OCI-LY3 (cell line): ENCODE data around the gene ALDOC.

Experiments
- H2AFZ ChIP-seq: fragments of 200-600, 300-600 bp; shearing (Covaris generic); 2 replicates; pipeline ENCODE4 v1.6.0; 2014; ENCODE audit warnings: antibody characterized with exemption, low read depth, low read length
- H3K27ac ChIP-seq: fragments of 200-600, 300-600 bp; sonication (generic); 2 replicates; pipeline ENCODE4 v1.5.1; 2014; ENCODE audit warnings: mild to moderate bottlenecking, low read length, moderate library complexity, mixed read lengths
- H3K27me3 ChIP-seq: fragments of 200-600, 300-600 bp; sonication (generic); 2 replicates; pipeline ENCODE4 v1.6.1; 2014; ENCODE audit warnings: low read depth, low read length, mixed read lengths
- H3K36me3 ChIP-seq: fragments of 200-600, 300-600 bp; sonication (generic); replicated peaks from 2 replicates; pipeline ENCODE3; 2014; ENCODE audit warnings: low read depth, low read length, mixed read lengths
- H3K4me1 ChIP-seq: fragments of 300-600, 200-600 bp; sonication (generic); 2 replicates; pipeline ENCODE4 v1.6.1; 2014; ENCODE audit warnings: low read length, mixed read lengths
- H3K4me2 ChIP-seq: fragments of 200-600, 300-600 bp; sonication (generic); 2 replicates; pipeline ENCODE4 v1.6.1; 2014; ENCODE audit warnings: low read length, mixed read lengths
- H3K4me3 ChIP-seq: fragments of 300-600, 200-600 bp; sonication (generic); 2 replicates; pipeline ENCODE4 v1.5.1; 2014; ENCODE audit warnings: antibody characterized with exemption, mild to moderate bottlenecking, low read length, moderate library complexity
- H3K79me2 ChIP-seq: fragments of 300-600, 200-600 bp; shearing (Covaris generic); 2 replicates; pipeline ENCODE4 v1.6.1; 2014; ENCODE audit warnings: mild to moderate bottlenecking, low read length, mixed read lengths
- H3K9ac ChIP-seq: fragments of 300-600, 200-600 bp; shearing (Covaris generic); 2 replicates; pipeline ENCODE4 v1.6.0; 2014; ENCODE audit warnings: mild to moderate bottlenecking, low read length, moderate library complexity
- H3K9me3 ChIP-seq: fragments of 200-600, 300-600 bp; shearing (Covaris generic); 2 replicates; pipeline ENCODE4 v1.6.1; 2014; ENCODE audit warnings: low read length, mixed read lengths; ENCODE audit not compliant: insufficient read depth
- H4K20me1 ChIP-seq: fragments of 200-600, 300-600 bp; sonication (generic); 2 replicates; pipeline ENCODE4 v1.6.1; 2016; ENCODE audit warnings: low read length, mixed read lengths; ENCODE audit not compliant: insufficient read depth
- EZH2phosphoT487 ChIP-seq: fragments of 200-600 bp; shearing (Covaris generic); IDR thresholded peaks from 2 replicates; pipeline ENCODE4 v1.6.1; 2018; ENCODE audit warnings: antibody characterized with exemption, mixed run types, low read depth
- TF ChIP-seq, protein P1 (sequence below): fragments of 200-600, 300-600 bp; sonication (generic); IDR thresholded peaks from 2 replicates; pipeline ENCODE4 v1.5.1; 2014; ENCODE audit warnings: antibody characterized with exemption, low read length, low read depth

The ALDOC gene

GRCh38 chr17:28537219-28537610 lies 39.5 kb downstream of the ALDOC start:
- peaks cover 21% of the 10 kb centered on the region for H3K4me1 ChIP-seq
- no peak overlapping the region for H2AFZ ChIP-seq
- no peak overlapping the region for H3K27ac ChIP-seq
- H3K79me2 ChIP-seq = no peaks in the 10 kb centered on the region
- H3K36me3 ChIP-seq = no peaks in the 10 kb centered on the region
- H3K9me3 ChIP-seq = no peaks in the 10 kb centered on the region
- H3K4me3 ChIP-seq = no peak overlapping the region
- H3K4me2 ChIP-seq = no peak overlapping the region
- H3K9ac ChIP-seq = no peak overlapping the region
- no peaks in the 10 kb centered on the region for H4K20me1 ChIP-seq
- TF ChIP-seq EZH2phosphoT487 = no peak
- TF ChIP-seq, protein P1, sequence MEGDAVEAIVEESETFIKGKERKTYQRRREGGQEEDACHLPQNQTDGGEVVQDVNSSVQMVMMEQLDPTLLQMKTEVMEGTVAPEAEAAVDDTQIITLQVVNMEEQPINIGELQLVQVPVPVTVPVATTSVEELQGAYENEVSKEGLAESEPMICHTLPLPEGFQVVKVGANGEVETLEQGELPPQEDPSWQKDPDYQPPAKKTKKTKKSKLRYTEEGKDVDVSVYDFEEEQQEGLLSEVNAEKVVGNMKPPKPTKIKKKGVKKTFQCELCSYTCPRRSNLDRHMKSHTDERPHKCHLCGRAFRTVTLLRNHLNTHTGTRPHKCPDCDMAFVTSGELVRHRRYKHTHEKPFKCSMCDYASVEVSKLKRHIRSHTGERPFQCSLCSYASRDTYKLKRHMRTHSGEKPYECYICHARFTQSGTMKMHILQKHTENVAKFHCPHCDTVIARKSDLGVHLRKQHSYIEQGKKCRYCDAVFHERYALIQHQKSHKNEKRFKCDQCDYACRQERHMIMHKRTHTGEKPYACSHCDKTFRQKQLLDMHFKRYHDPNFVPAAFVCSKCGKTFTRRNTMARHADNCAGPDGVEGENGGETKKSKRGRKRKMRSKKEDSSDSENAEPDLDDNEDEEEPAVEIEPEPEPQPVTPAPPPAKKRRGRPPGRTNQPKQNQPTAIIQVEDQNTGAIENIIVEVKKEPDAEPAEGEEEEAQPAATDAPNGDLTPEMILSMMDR = no peak
- no peaks in the 10 kb centered on the region for H3K27me3 ChIP-seq

- Histone ChIP-seq H4K20me1 (no peaks in the 10 kb centered on the region), H3K4me1 (peaks cover 21% of the 10 kb centered on the region), H3K79me2 (no peaks in the 10 kb centered on the region), H3K36me3 (no peaks in the 10 kb centered on the region), H2AFZ (no peak overlapping the region), H3K9ac (no peak overlapping the region), H3K4me3 (no peak overlapping the region), H3K4me2 (no peak overlapping the region), H3K27ac (no peak overlapping the region), H3K9me3 (no peaks in the 10 kb centered on the region), H3K27me3 (peaks cover 1% of the 10 kb centered on the region; the same call in 1 of the 2 replicates)
- no peak for TF ChIP-seq EZH2phosphoT487
- TF ChIP-seq, protein P1 = no peak
Observed at GRCh38 chr17:28536532-28537218, 40.0 kb downstream of the ALDOC start.

- no peak overlapping the region for H2AFZ ChIP-seq
- H3K4me2 ChIP-seq = no peak overlapping the region
- H3K27me3 ChIP-seq = peaks cover 5% of the 10 kb centered on the region; the same call in 1 of the 2 replicates
- no peaks in the 10 kb centered on the region for H4K20me1 ChIP-seq
- no peak overlapping the region for H3K9ac ChIP-seq
- TF ChIP-seq, protein P1 = no peak
- no peak for TF ChIP-seq EZH2phosphoT487
- no peaks in the 10 kb centered on the region for H3K79me2 ChIP-seq
- H3K9me3 ChIP-seq = no peaks in the 10 kb centered on the region
- H3K27ac ChIP-seq = no peak overlapping the region
- H3K36me3 ChIP-seq = no peaks in the 10 kb centered on the region
- H3K4me1 ChIP-seq = peaks cover 18% of the 10 kb centered on the region
- H3K4me3 ChIP-seq = no peak overlapping the region
Observed at GRCh38 chr17:28534740-28535375, 41.8 kb downstream of the ALDOC start.

DNA sequence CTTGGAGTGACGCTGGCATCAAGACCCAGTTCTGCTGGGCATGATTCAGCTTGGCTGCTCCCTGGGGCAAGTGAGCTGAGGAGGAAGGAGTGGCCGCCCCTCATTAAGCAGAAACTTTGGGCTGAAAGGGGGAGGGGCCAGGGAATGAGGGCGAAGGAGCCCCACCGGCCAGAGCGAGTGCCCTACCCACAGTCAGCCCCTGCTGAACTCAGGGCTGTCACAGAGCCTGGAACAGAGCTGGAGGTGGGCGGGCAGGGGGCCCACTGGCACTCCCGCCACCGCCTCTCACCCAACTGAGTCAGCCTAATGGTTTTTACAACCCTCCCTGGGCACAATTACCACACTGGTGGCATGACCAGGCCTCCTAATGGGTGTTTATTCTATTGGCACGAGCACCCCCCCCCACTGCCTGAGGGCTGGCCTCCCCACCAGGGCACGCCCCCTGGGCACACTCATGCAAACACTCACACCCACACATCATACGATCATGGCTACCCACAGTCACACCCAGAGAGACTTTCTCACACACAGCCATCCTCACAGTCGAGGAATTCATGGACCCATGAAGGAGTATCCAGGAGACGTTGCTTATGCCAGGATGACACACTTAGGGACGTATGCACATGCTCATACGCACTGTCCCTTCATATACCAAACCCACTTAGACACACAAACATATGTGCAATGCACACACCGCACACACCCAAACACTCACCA lies 43.4 kb downstream of the ALDOC start:
- Histone ChIP-seq H3K9ac (no peak overlapping the region), H3K4me2 (no peak overlapping the region), H3K4me3 (no peak overlapping the region), H3K79me2 (no peaks in the 10 kb centered on the region), H3K36me3 (no peaks in the 10 kb centered on the region), H4K20me1 (no peaks in the 10 kb centered on the region), H3K9me3 (no peaks in the 10 kb centered on the region), H3K27me3 (peaks cover 5% of the 10 kb centered on the region; the same call in 1 of the 2 replicates), H2AFZ (no peak overlapping the region), H3K27ac (no peak overlapping the region), H3K4me1 (peaks cover 7% of the 10 kb centered on the region)
- TF ChIP-seq, protein P1 = no peak
- no peak for TF ChIP-seq EZH2phosphoT487
